ENCODE data around the gene DLG4. TPM values are rescaled to one million over a fixed set of nuclear protein-coding genes. Genes with fewer than 3 reads are reported as not detected.
A peak's percentile ranks its signal among the peaks of the same experiment; 100 is the strongest.

Gene DLG4
- total RNA-seq, 1 experiment from 2014 or later = 59.7 TPM

GRCh38 chr17:7239091-7240027 is 19.7 kb upstream of the DLG4 start, which contains the start of gene PHF23 (continued):
- 0 out of 2 replicates have a peak, but pooled peaks have one; percentile 43 for TF ChIP-seq TEAD1 (CRISPR knock-in tag; IDR thresholded peaks at IDR 0.05)
- TF ChIP-seq IRF1 (CRISPR knock-in tag; IDR thresholded peaks at IDR 0.05) = no peak; the same call in 1 of the 2 replicates
- TF ChIP-seq MYBL2 (CRISPR knock-in tag; IDR thresholded peaks at IDR 0.05) = 0 out of 2 replicates have a peak, but pooled peaks have one; percentile 21

- no peaks in the 10 kb centered on the region for H3K9me3 Mint-ChIP-seq
- ChIA-PET POLR2A (interaction anchor here (1.6 to 1.8 kb wide), 2 partner anchors 18 to 91 kb away, joined by 4 to 8 read pairs; partner anchors contain the start of genes ACADVL and NEURL4), CTCF (interaction anchor here (2.0 to 6.0 kb wide), 3 partner anchors 18 to 42 kb away, joined by 10 to 36 read pairs (median 13); partner anchors contain the start of genes ACADVL and DLG4)
- H3K36me3 Mint-ChIP-seq = peaks cover 29% of the 10 kb centered on the region
- H3K27ac Mint-ChIP-seq = peak overlapping the region; percentile 93
- H3K27me3 Mint-ChIP-seq (ENCODE audit: low read depth) = no peaks in the 10 kb centered on the region
- H3K4me1 Mint-ChIP-seq = peaks cover 41% of the 10 kb centered on the region
- TF ChIP-seq EMX1 (CRISPR knock-in tag; IDR thresholded peaks at IDR 0.05) = no peak
- no peak for TF ChIP-seq TEAD4 (CRISPR knock-in tag; IDR thresholded peaks at IDR 0.05)
- ATAC-seq (no peak), DNase-seq (ENCODE audit: low spot score) (no peak)
- H3K4me3 Mint-ChIP-seq = peak overlapping the region; percentile 95
These were observed 18.9 kb upstream of the DLG4 start for GRCh38 chr17:7238420-7239090.

- peak; percentile 9 for ATAC-seq
- peak overlapping the region; percentile 95 for H3K4me3 Mint-ChIP-seq
- H3K36me3 Mint-ChIP-seq = peaks cover 29% of the 10 kb centered on the region
- ChIA-PET POLR2A (interaction anchor here (0.5 to 1.8 kb wide), 4 partner anchors 17 to 166 kb away, joined by 3 to 8 read pairs (median 4); partner anchors contain the start of genes ACADVL, ACAP1, NEURL4 and TMEM256), CTCF (interaction anchor here (2.0 to 6.0 kb wide), 3 partner anchors 17 to 43 kb away, joined by 10 to 36 read pairs (median 13); partner anchors contain the start of genes ACADVL and DLG4)
- H3K9me3 Mint-ChIP-seq = no peaks in the 10 kb centered on the region
- H3K27me3 Mint-ChIP-seq (ENCODE audit: low read depth) = no peaks in the 10 kb centered on the region
- DNase-seq (ENCODE audit: low spot score) = peak; percentile 89
- H3K27ac Mint-ChIP-seq = peak overlapping the region; percentile 15; the same call in 1 of the 2 replicates
- peak; percentile 72 for TF ChIP-seq SP1 (CRISPR knock-in tag; conservative IDR thresholded peaks at IDR 0.05)
- 0 out of 2 replicates have a peak, but pooled peaks have one; percentile 32 for TF ChIP-seq KAT7 (CRISPR knock-in tag; IDR thresholded peaks at IDR 0.05; ENCODE audit: borderline replicate concordance)
- TF ChIP-seq FOXP4 (CRISPR knock-in tag; IDR thresholded peaks at IDR 0.05) = peak; percentile 59; the same call in 1 of the 2 replicates
- TF ChIP-seq JUN (CRISPR knock-in tag; IDR thresholded peaks at IDR 0.05) = no peak
- TF ChIP-seq ESRRA (CRISPR knock-in tag; IDR thresholded peaks at IDR 0.05; ENCODE audit: borderline replicate concordance) = no peak
- TF ChIP-seq FOXJ3 (CRISPR knock-in tag; IDR thresholded peaks at IDR 0.05; ENCODE audit: borderline replicate concordance) = no peak
- TF ChIP-seq CTCF (IDR thresholded peaks at IDR 0.05) = no peak
- TF ChIP-seq ARID4B (CRISPR knock-in tag; IDR thresholded peaks at IDR 0.05; ENCODE audit: borderline replicate concordance) = 0 out of 2 replicates have a peak, but pooled peaks have one; percentile 18
- 0 out of 2 replicates have a peak, but pooled peaks have one; percentile 32 for TF ChIP-seq ZNF232 (CRISPR knock-in tag; IDR thresholded peaks at IDR 0.05)
- H3K4me1 Mint-ChIP-seq = peaks cover 41% of the 10 kb centered on the region
These were observed 18.3 kb upstream of the DLG4 start for GRCh38 chr17:7237761-7238419.
